ENCODE data around the gene AKAP13. TPM values are rescaled to one million over a fixed set of nuclear protein-coding genes. Genes with fewer than 3 reads are reported as not detected.

The AKAP13 gene
- total and polyA plus RNA-seq, 2 of the 8 experiments (the other 6 are each of a cell fraction or from before 2014, with no cell fraction given) = 14.0 to 46.2 TPM

DNA sequence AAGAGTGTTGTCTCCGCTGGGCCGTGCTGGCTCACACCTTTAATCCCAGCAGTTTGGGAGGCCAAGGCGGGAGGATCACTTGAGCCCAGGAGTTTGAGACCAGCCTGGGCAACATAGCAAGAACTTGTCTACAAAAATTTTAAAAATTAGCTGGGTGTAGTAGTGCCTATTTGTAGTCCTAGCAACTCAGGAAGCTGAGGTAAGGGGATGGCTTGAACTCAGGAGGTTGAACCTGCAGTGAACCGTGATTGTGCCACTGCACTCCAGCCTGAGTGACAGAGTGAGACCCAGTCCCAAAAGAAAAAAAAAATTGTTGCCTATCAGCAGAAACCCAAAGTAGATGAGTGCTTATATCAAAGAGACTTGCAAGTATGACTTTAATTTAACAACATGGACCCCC, 12.7 kb upstream of the AKAP13 start:
- Histone ChIP-seq H4K91ac (replicated peaks; ENCODE audit: insufficient read length, low read length) (no peak overlapping the region), H2BK15ac (ENCODE audit: low read length) (no peak overlapping the region), H3K23ac (ENCODE audit: insufficient read length) (no peak overlapping the region), H3K4me2 (ENCODE audit: insufficient read depth in 1 of 2, low read depth in 2 of 2, low read length in 2 of 2) (no peak overlapping the region), H3K36me3 (ENCODE audit: control insufficient read depth in 2 of 4, insufficient read depth in 4 of 4, low read length in 3 of 4) (no peaks in the 10 kb centered on the region), H2AK5ac (ENCODE audit: low read depth, low read length) (no peak overlapping the region), H3K23me2 (ENCODE audit: low read depth, low read length) (no peaks in the 10 kb centered on the region), H3K27me3 (replicated peaks in 1 of 4; ENCODE audit: control insufficient read depth in 3 of 4, extremely low read depth in 1 of 4, insufficient read depth in 3 of 4, low read length in 3 of 4) (no peaks in the 10 kb centered on the region), H2BK12ac (ENCODE audit: low read depth, low read length) (no peak overlapping the region), H3K56ac (replicated peaks; ENCODE audit: insufficient read length, low read depth, low read length) (no peak overlapping the region), H3K9me3 (ENCODE audit: insufficient read depth in 2 of 2, low read depth in 1 of 2, low read length in 1 of 2) (no peaks in the 10 kb centered on the region), H3K79me1 (ENCODE audit: low read depth, low read length) (no peaks in the 10 kb centered on the region), H3K4ac (replicated peaks; ENCODE audit: insufficient read length, low read depth, low read length) (no peak overlapping the region), H3K4me3 (ENCODE audit: extremely low read depth in 1 of 4, insufficient read depth in 2 of 4, low read depth in 3 of 4, low read length in 4 of 4) (no peak overlapping the region), H2BK120ac (replicated peaks; ENCODE audit: low read depth, low read length) (no peak overlapping the region), H2AFZ (ENCODE audit: low read length) (no peak overlapping the region), H3K9ac (replicated peaks in 1 of 4; ENCODE audit: extremely low read depth in 1 of 4, low read depth in 3 of 4, low read length in 3 of 4) (no peak overlapping the region), H3K14ac (ENCODE audit: insufficient read length) (no peak overlapping the region), H2BK20ac (ENCODE audit: low read length) (no peak overlapping the region), H3K79me2 (ENCODE audit: control insufficient read depth in 1 of 2, insufficient read depth in 2 of 2, low read length in 2 of 2) (no peaks in the 10 kb centered on the region), H3K18ac (ENCODE audit: extremely low read depth, low read length) (no peak overlapping the region), H3K27ac (ENCODE audit: low read depth, low read length) (no peak overlapping the region), H4K5ac (ENCODE audit: insufficient read length, low read depth, low read length) (no peak overlapping the region), H4K8ac (ENCODE audit: extremely low read depth, insufficient read depth, low read length) (no peak overlapping the region), H2BK5ac (ENCODE audit: low read depth, low read length) (no peak overlapping the region), H3K4me1 (replicated peaks in 1 of 4; ENCODE audit: control insufficient read depth in 3 of 4, insufficient read depth in 4 of 4, low read length in 3 of 4) (no peaks in the 10 kb centered on the region), H4K20me1 (replicated peaks in 1 of 2; ENCODE audit: control insufficient read depth in 1 of 2, insufficient read depth in 2 of 2, low read length in 2 of 2) (no peaks in the 10 kb centered on the region)
- CTCF ChIA-PET (ENCODE audit: partially characterized antibody) = interaction anchor here (1.6 to 2.5 kb wide), 2 partner anchors 31 to 37 kb away, joined by 4 to 6 read pairs; no protein-coding TSS in a partner anchor
- DNase-seq (ENCODE audit: low read depth in 1 of 2, low spot score in 2 of 2) (no peak), FAIRE-seq (no peak)
- POLR2A ChIA-PET (ENCODE audit: partially characterized antibody) = interaction anchor here (0.7 kb wide), 1 partner anchor 88 kb away, joined by 5 read pairs; no protein-coding TSS in a partner anchor
- WGBS, 2 experiments (ENCODE audit: extremely low coverage in 1 of 2, insufficient coverage in 1 of 2, insufficient read length in 1 of 2, insufficient replicate concordance in 2 of 2, low coverage in 1 of 2, low lambda C conversion rate in 2 of 2, missing lambda C conversion rate in 1 of 2) = 94% methylated on average over 4 of the region's 4 CpGs; no CpG with 5 or more reads in 1 of the 2 experiments
- TF ChIP-seq FOSL1 (IDR thresholded peaks at IDR 0.05; ENCODE audit: insufficient read depth, low read depth, low read length) = no peak

Data from H1 (cell line).